ENCODE data around the gene USP32. TPM values are rescaled to one million over a fixed set of nuclear protein-coding genes. Genes with fewer than 3 reads are reported as not detected.

Gene USP32
- polyA plus RNA-seq, 1 donor (not counting 4 experiments of a cell fraction or from before 2014, with no cell fraction given) = 37.6 TPM

GRCh38 chr17:60130466-60130865 is 261.5 kb downstream of the USP32 start:
- H3K79me2 ChIP-seq (ENCODE audit: control insufficient read depth, insufficient read depth, low read length) = no peaks in the 10 kb centered on the region
- H3K4me1 ChIP-seq (ENCODE audit: control insufficient read depth, extremely low read depth, insufficient read depth, low read length) = no peaks in the 10 kb centered on the region
- TF ChIP-seq EZH2 (IDR thresholded peaks at IDR 0.05; ENCODE audit: low read length) = no peak
- TF ChIP-seq CTCF (optimal IDR thresholded peaks at IDR 0.05 in 1 of 3, IDR thresholded peaks at IDR 0.05 in 1 of 3, conservative IDR thresholded peaks at IDR 0.05 in 1 of 3; ENCODE audit: extremely low read depth in 1 of 3, insufficient read depth in 2 of 3, low read length in 3 of 3) = no peak
- dilution Hi-C loops (cut with MboI; ENCODE audit: extremely low pct_ligation_motif_present, low sequenced_read_pairs) = no loop called here
- no peak overlapping the region for H3K9ac ChIP-seq (ENCODE audit: control insufficient read depth, extremely low read depth, insufficient read depth, low read length)
- H3K4me3 ChIP-seq (ENCODE audit: control insufficient read depth in 2 of 3, extremely low read depth in 1 of 3, insufficient read depth in 2 of 3, low read depth in 1 of 3, low read length in 3 of 3) = no peak overlapping the region
- H3K9me1 ChIP-seq (ENCODE audit: control insufficient read depth, extremely low read depth, insufficient read depth, low read length) = no peaks in the 10 kb centered on the region
- no peak overlapping the region for H3K27ac ChIP-seq (ENCODE audit: control insufficient read depth, insufficient read depth, low read length)
- no peak overlapping the region for H2AFZ ChIP-seq (ENCODE audit: control insufficient read depth, low read length)
- no peak overlapping the region for H3K4me2 ChIP-seq (ENCODE audit: control insufficient read depth, extremely low read depth, insufficient read depth, low read depth, low read length)
- H4K20me1 ChIP-seq (ENCODE audit: control insufficient read depth, extremely low read depth, insufficient read depth, low read length) = no peaks in the 10 kb centered on the region
- FAIRE-seq = no peak
- H3K9me3 ChIP-seq (ENCODE audit: control insufficient read depth, low read depth, low read length) = no peaks in the 10 kb centered on the region
- H3K27me3 ChIP-seq (ENCODE audit: control insufficient read depth, extremely low read depth, insufficient read depth, low read length) = peaks cover 4% of the 10 kb centered on the region
- no peak for DNase-seq (ENCODE audit: low read depth, low spot score)
- peaks cover 0 to 1% of the 10 kb centered on the region in 2 experiments for H3K36me3 ChIP-seq (ENCODE audit: control insufficient read depth in 2 of 2, extremely low read depth in 1 of 2, insufficient read depth in 2 of 2, low read length in 2 of 2)

GRCh38 chr17:60129164-60129563 is 262.8 kb downstream of the USP32 start:
- no peaks in the 10 kb centered on the region for H3K79me2 ChIP-seq (ENCODE audit: control insufficient read depth, insufficient read depth, low read length)
- dilution Hi-C loops (cut with MboI; ENCODE audit: extremely low pct_ligation_motif_present, low sequenced_read_pairs) = no loop called here
- no peaks in the 10 kb centered on the region for H3K9me3 ChIP-seq (ENCODE audit: control insufficient read depth, low read depth, low read length)
- no peak overlapping the region for H2AFZ ChIP-seq (ENCODE audit: control insufficient read depth, low read length)
- peaks cover 0 to 1% of the 10 kb centered on the region in 2 experiments for H3K36me3 ChIP-seq (ENCODE audit: control insufficient read depth in 2 of 2, extremely low read depth in 1 of 2, insufficient read depth in 2 of 2, low read length in 2 of 2)
- H3K27me3 ChIP-seq (ENCODE audit: control insufficient read depth, extremely low read depth, insufficient read depth, low read length) = peaks cover 4% of the 10 kb centered on the region
- TF ChIP-seq EZH2 (IDR thresholded peaks at IDR 0.05; ENCODE audit: low read length) (no peak), CTCF (optimal IDR thresholded peaks at IDR 0.05 in 1 of 3, IDR thresholded peaks at IDR 0.05 in 1 of 3, conservative IDR thresholded peaks at IDR 0.05 in 1 of 3; ENCODE audit: extremely low read depth in 1 of 3, insufficient read depth in 2 of 3, low read length in 3 of 3) (no peak)
- no peak overlapping the region for H3K9ac ChIP-seq (ENCODE audit: control insufficient read depth, extremely low read depth, insufficient read depth, low read length)
- no peaks in the 10 kb centered on the region for H4K20me1 ChIP-seq (ENCODE audit: control insufficient read depth, extremely low read depth, insufficient read depth, low read length)
- no peaks in the 10 kb centered on the region for H3K4me1 ChIP-seq (ENCODE audit: control insufficient read depth, extremely low read depth, insufficient read depth, low read length)
- no peak overlapping the region for H3K4me2 ChIP-seq (ENCODE audit: control insufficient read depth, extremely low read depth, insufficient read depth, low read depth, low read length)
- no peak overlapping the region for H3K4me3 ChIP-seq (ENCODE audit: control insufficient read depth in 2 of 3, extremely low read depth in 1 of 3, insufficient read depth in 2 of 3, low read depth in 1 of 3, low read length in 3 of 3)
- DNase-seq (ENCODE audit: low read depth, low spot score) (no peak), FAIRE-seq (no peak)
- H3K27ac ChIP-seq (ENCODE audit: control insufficient read depth, insufficient read depth, low read length) = no peak overlapping the region
- H3K9me1 ChIP-seq (ENCODE audit: control insufficient read depth, extremely low read depth, insufficient read depth, low read length) = no peaks in the 10 kb centered on the region

Small RNA genes within 50 kb of the gene (small RNA-seq; reads per million reads assigned to genes)
- 4.3 to 13.7 (median 11.8) reads per million in 3 experiments for gene SCARNA20 (ENCODE audit: insufficient read length in 3 of 3, low read depth in 3 of 3, low replicate concordance in 1 of 3)

Other genes with a start within 250 kb of the USP32 start
- gene CA4, start 242.2 kb downstream of the USP32 start, polyA plus RNA-seq = not detected in 3 replicates
- not detected in 3 replicates for gene CHCT1, start 30.4 kb upstream of the USP32 start, polyA plus RNA-seq
- gene APPBP2, start 134.1 kb upstream of the USP32 start, polyA plus RNA-seq = 11.5 to 21.1 TPM (median 13.8 TPM) in 3 replicates
- gene PPM1D, start 208.1 kb upstream of the USP32 start, polyA plus RNA-seq = 2.3 to 2.9 TPM (median 2.6 TPM) in 3 replicates